Esophagus (tissue), 2 donors: ENCODE measurements around the gene B4GALT4. TPM values are rescaled to one million over a fixed set of nuclear protein-coding genes. Genes with fewer than 3 reads are reported as not detected.
A peak's percentile ranks its signal among the peaks of the same experiment; 100 is the strongest.

ENCODE experiments used
- H3K27ac ChIP-seq, 2 donors: one replicate each; pipeline ENCODE4 v1.5.1; 2013; ENCODE audit warnings: low read depth in 2 of 2, mild to moderate bottlenecking in 2 of 2, inconsistent platforms in 1 of 2, low read length in 1 of 2, moderate library complexity in 1 of 2
- H3K27me3 ChIP-seq, 2 donors: one replicate each; pipeline ENCODE4 v1.6.1; 2013; ENCODE audit warnings: low read length in 2 of 2, control low read depth in 1 of 2, mild to moderate bottlenecking in 1 of 2; ENCODE audit not compliant: insufficient read depth in 2 of 2, control insufficient read depth in 1 of 2
- H3K36me3 ChIP-seq, 2 donors: one replicate each; pipeline ENCODE4 v1.6.1; 2013; ENCODE audit warnings: low read length in 1 of 2; ENCODE audit not compliant: control insufficient read depth in 2 of 2, insufficient read depth in 2 of 2
- H3K4me1 ChIP-seq, 2 donors: one replicate each; pipeline ENCODE4 v1.6.1; 2013; ENCODE audit warnings: low read length in 1 of 2; ENCODE audit not compliant: control insufficient read depth in 2 of 2, insufficient read depth in 2 of 2
- H3K4me3 ChIP-seq, 2 donors: one replicate each; pipeline ENCODE4 v1.5.1; 2013; ENCODE audit warnings: low read length in 2 of 2, mild to moderate bottlenecking in 2 of 2, low read depth in 1 of 2, moderate library complexity in 1 of 2
- H3K9me3 ChIP-seq, 2 donors: one replicate each; pipeline ENCODE4 v1.6.1; 2013; ENCODE audit warnings: mild to moderate bottlenecking in 2 of 2, low read depth in 1 of 2, low read length in 1 of 2, moderate library complexity in 1 of 2; ENCODE audit not compliant: control insufficient read depth in 2 of 2, insufficient read depth in 1 of 2
- WGBS, 2 donors: extraction: QIAGEN DNeasy Blood & Tissue Kit; methylation state at CpG; one replicate each; pipeline ENCODE4 v1.1.7; 2013; 5-methylcytosine and 5-hydroxymethylcytosine counted together
- polyA plus RNA-seq, 2 donors: library from polyadenylated mRNA; stranded (reverse); fragments of 200-250 nt; gene quantifications; one replicate each; pipeline ENCODE4 v1.2.3, GENCODE V29; 2013
- donor health status: healthy with polysubstance abuse.
- donor health status: Bipolar disorder and iron deficiency.

B4GALT4 gene
- polyA plus RNA-seq, 2 donors, result 16.5 to 18.4 TPM

DNA sequence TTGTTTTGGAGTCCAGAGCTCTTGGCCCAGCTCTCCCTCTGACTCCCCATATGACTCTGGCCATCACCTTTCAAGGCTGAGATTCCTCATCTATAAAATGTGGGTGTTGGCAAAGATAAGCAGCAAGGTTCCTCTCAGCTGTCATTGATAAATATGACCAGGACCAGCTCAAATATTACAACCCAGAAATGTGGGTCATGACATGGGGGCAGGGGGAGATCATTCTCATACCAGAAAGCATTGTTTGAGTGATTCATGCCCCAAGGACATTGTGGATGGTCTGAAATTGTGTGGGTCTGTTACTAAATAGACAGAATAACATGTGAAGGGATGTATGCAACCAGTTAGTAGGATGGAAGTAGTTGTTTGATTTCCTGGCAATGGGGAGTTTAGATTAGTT lies 53.4 kb downstream of the B4GALT4 start:
- H3K9me3 ChIP-seq, result no peaks in the 10 kb centered on the region
- no peaks in the 10 kb centered on the region for H3K4me1 ChIP-seq
- no peaks in the 10 kb centered on the region for H3K27me3 ChIP-seq
- no peak overlapping the region for H3K4me3 ChIP-seq
- H3K36me3 ChIP-seq, result no peaks in the 10 kb centered on the region
- H3K27ac ChIP-seq, result no peak overlapping the region

DNA sequence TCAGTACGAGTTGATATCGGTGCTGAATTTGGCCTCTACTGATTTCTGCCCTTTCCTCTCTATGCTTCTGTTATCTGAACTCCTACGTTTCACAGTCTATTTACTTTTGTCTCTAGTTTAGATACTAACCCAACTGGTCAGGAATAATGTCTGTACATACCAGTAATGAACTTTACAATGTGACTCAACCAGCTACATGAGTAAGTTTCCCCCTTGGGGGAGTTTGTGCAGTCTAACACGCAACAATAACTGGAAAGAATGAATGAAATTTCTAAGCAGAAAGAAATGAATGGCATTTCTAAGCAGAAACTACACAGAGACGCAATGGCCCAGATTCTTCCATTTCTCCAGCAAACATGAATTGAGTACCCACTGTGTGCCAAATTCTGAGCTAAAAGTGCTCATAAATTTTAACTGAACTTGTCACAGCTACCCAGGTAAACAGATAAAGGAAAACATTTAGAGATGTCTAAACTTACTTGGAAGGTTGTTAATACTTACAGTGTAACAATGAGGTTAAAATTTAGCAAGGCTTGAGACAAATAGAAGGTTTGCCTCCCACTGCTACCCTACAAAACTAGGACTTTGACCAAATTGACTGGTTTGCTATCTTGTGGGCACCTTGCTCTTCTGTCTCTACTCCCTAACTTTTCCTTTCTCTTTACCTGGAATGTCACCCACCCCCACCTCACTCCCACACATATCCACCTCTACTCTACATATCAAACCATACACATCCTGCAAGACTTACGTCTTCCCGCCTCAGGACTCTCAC lies 55.7 kb downstream of the B4GALT4 start:
- Histone ChIP-seq H3K27me3 (no peaks in the 10 kb centered on the region), H3K4me3 (no peak overlapping the region), H3K36me3 (no peaks in the 10 kb centered on the region), H3K4me1 (no peaks in the 10 kb centered on the region), H3K27ac (no peak overlapping the region), H3K9me3 (no peaks in the 10 kb centered on the region)
- 72 to 76% methylated on average over 7 of the region's 7 CpGs for WGBS, 2 donors

DNA sequence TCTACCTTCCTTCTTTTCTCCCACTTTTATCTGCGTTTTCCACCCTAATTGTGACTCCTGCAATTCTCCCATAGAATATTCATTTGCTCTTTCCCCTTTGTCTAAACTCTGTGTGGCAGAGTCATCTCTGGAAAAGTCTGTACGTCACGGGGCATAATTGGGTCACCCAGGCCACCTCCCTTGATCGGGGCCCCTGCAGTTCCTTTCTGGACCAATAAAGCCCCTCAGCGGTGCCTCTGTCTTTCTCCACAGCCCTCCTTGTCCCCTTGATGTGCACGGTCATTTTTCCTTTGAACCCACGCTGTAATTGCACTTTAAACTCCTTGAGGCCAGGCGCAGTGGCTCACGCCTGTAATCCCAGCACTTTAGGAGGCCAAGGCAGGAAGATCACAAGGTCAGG lies 56.6 kb downstream of the B4GALT4 start:
- Histone ChIP-seq H3K36me3 (no peaks in the 10 kb centered on the region), H3K9me3 (no peaks in the 10 kb centered on the region), H3K4me3 (no peak overlapping the region), H3K27me3 (no peaks in the 10 kb centered on the region), H3K4me1 (no peaks in the 10 kb centered on the region), H3K27ac (no peak overlapping the region)
- 79 to 80% methylated on average over 9 of the region's 9 CpGs for WGBS, 2 donors

DNA sequence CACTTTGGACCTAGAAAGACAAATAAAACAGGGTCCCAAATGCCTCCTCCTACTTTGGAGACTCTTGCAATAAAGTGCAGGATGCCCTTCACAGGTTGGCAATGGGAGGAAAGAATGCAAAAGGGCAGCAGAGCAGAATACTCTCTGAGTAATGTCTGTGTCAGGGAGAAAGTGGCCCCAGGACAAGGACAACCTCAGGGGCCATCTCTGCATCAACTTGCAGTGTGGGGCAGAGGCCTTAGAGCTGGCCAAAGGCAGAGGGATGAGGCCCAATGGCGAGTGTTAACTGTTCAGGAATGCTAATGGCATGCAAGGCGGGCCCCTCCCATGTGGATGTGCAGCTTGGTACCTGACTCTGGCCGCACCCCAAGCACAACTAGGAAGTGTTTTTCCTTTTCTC lies 58.9 kb downstream of the B4GALT4 start:
- Histone ChIP-seq H3K36me3 (no peaks in the 10 kb centered on the region), H3K4me3 (no peak overlapping the region), H3K9me3 (no peaks in the 10 kb centered on the region), H3K27me3 (no peaks in the 10 kb centered on the region), H3K27ac (no peak overlapping the region), H3K4me1 (no peaks in the 10 kb centered on the region)
- WGBS, 2 donors, result 64 to 65% methylated on average over 3 of the region's 3 CpGs

DNA sequence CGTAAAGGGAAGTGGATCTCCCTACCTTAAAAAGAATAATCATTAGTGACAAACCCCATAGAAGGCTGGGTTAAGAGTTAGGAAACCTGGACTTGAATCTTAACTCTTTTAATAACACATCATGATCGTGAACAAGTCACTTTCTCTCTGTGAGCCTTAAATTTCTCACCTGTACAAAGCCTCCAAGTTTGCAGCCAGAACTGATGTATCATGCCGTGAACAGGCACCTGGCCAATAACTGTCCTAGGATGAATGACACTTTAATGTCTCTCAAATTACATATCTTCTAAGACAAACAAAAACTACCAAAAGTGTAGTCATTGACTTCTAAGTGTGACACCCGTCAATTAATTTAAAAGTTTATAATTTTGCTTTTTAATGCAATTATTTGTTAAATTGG lies 63.4 kb downstream of the B4GALT4 start:
- no peak overlapping the region for H3K4me3 ChIP-seq
- no peaks in the 10 kb centered on the region for H3K4me1 ChIP-seq
- no peaks in the 10 kb centered on the region for H3K9me3 ChIP-seq
- H3K27me3 ChIP-seq, result no peaks in the 10 kb centered on the region
- no peak overlapping the region for H3K27ac ChIP-seq
- H3K36me3 ChIP-seq, result no peaks in the 10 kb centered on the region
- WGBS, 2 donors, result 66 to 67% methylated on average over 4 of the region's 4 CpGs

DNA sequence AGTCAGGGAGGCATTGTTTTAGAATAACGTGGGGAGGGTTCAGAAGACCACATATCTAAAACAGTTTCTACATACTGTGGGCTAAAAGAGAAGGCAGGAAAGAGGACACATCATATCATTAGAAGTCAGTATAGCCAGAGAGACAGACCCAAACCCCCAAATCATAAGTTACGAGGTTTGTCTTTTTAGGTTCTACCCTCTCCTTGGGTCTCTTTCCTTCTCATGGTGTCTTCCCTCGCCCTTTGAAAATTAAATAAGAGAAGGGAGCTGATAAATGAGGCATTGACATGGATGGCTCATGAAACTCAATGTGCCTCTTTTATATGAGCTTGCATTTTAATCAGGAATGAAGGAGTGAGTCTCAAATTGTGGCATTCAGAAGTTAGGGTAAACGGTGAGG lies 63.9 kb downstream of the B4GALT4 start:
- Histone ChIP-seq H3K27me3 (no peaks in the 10 kb centered on the region), H3K4me3 (no peak overlapping the region), H3K27ac (peak overlapping the region in 1 of 2 donors; percentile 79), H3K36me3 (no peaks in the 10 kb centered on the region), H3K9me3 (no peaks in the 10 kb centered on the region), H3K4me1 (no peaks in the 10 kb centered on the region)
- WGBS, 2 donors, result 60 to 64% methylated on average over 4 of the region's 4 CpGs

DNA sequence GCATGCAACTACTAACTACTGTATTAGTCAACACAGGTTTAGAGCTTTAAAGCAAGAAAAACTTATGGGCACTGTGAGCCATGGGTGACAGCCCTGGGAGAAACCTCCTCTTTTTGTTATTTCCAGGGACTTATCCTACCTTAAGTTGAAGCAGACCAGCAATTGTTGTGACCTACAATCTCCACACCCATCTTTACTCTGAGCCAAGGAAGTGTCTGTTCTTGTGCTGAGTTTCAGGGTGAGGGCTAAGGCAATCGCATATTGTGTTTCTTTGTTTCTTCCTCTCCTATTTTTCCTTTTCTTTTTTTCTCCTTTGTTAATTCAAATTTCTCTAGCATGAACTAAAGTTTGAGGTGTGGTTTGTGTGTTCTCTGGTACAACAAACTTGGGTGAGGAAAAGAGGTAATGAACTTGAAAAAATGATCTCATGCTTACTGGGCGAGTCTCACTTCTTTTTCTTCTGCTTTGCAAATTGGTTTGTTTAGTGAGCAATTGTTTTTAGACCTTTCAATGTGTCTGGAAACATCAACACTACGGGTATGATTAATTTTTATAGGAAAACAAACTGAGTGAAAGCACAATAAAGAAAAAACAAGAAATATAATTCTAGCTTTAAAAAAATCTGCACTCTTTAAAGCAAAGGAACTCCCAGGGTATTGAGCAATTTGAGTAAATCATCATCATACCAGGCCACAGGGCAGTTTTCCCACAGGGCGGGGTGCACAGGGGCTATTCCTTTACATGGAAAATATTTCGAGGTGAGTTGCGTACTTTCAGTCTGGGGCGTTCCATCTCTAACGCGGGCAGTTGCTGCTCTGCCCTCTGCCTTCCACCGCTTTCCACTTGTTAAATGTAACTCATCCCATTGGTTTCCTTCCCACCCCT lies 64.6 kb downstream of the B4GALT4 start:
- H3K27ac ChIP-seq, result peak overlapping the region; percentile 69 to 79
- H3K4me3 ChIP-seq, result peak overlapping the region in 1 of 2 donors; percentile 19
- H3K9me3 ChIP-seq, result no peaks in the 10 kb centered on the region
- no peaks in the 10 kb centered on the region for H3K36me3 ChIP-seq
- no peaks in the 10 kb centered on the region for H3K27me3 ChIP-seq
- 53 to 59% methylated on average over 10 of the region's 10 CpGs for WGBS, 2 donors
- no peaks in the 10 kb centered on the region for H3K4me1 ChIP-seq

DNA sequence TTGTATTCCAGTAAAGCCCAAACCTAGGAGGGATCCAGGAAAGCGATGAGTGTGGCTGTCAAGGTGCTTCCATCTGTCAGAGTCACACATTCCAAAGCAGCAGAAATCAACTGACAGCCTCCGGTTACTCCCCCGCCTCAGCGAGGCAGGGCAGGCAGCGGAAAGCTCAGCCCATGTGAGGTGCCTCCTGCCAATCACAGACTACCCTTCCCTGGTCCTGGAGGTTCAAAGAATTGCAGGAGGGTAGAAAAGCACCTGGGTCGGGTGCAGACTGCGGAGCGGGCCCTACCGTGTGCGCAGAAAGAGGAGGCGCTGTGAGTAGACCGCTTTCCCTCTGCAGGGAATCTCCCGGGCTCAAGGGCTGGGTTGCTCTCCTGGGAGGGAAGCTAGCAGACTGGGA lies 67.4 kb downstream of the B4GALT4 start, which contains the start of gene UPK1B:
UPK1B (plus strand) TSS at position 274 of the 400 bp plus-strand sequence. CDS start 13,144 bp downstream, outside the sequence.
- no peaks in the 10 kb centered on the region for H3K27me3 ChIP-seq
- no peak within 1 kb of the TSS for H3K27ac ChIP-seq
- H3K4me3 ChIP-seq, result no peak within 1 kb of the TSS
- WGBS, 2 donors, result 36 to 44% methylated on average over 13 of the region's 13 CpGs
- H3K9me3 ChIP-seq, result no peaks in the 10 kb centered on the region
- no peaks in the 10 kb centered on the region for H3K36me3 ChIP-seq
- H3K4me1 ChIP-seq, result no peaks in the 10 kb centered on the region

DNA sequence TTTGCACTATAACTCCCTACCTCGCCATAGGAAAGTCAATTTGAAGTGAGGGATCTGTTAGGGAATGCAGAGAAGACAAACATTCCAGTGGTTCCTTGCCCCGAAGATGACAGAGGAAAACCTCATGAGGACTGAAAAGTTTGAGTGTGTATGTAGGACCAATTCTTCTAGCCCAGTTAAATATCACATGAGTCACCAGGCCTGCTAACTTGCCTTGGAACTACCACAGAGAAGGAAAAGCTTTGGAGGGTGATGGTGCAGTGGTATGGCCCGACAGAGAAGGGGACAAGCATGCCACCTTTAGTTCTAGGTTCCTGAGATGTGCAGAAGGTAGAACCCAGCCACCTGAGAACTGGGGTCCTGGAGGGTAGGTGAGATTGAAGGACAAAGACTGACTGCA lies 69.9 kb downstream of the B4GALT4 start:
- H3K36me3 ChIP-seq, result no peaks in the 10 kb centered on the region
- no peak overlapping the region for H3K4me3 ChIP-seq
- H3K27ac ChIP-seq, result no peak overlapping the region
- WGBS, 2 donors, result 81 to 91% methylated on average over 3 of the region's 3 CpGs
- H3K27me3 ChIP-seq, result no peaks in the 10 kb centered on the region
- H3K4me1 ChIP-seq, result no peaks in the 10 kb centered on the region
- no peaks in the 10 kb centered on the region for H3K9me3 ChIP-seq
